ENCODE results near the gene C17orf50.

- TF ChIP-seq CTCF (IDR thresholded peaks at IDR 0.05; ENCODE audit: low read depth, low read length, poor library complexity, severe bottlenecking) (no peak), EZH2phosphoT487 (IDR thresholded peaks at IDR 0.05; ENCODE audit: borderline replicate concordance, low read length) (no peak)
Observed at GRCh38 chr17:35743626-35744328, 16.9 kb upstream of the C17orf50 start.

Measured in DOHH2 (cell line).